Measurements from ENCODE around the gene PROS1. TPM values are rescaled to one million over a fixed set of nuclear protein-coding genes. Genes with fewer than 3 reads are reported as not detected.

Gene PROS1
- total RNA-seq, 1 donor from 2014 or later = 19.3 TPM

DNA sequence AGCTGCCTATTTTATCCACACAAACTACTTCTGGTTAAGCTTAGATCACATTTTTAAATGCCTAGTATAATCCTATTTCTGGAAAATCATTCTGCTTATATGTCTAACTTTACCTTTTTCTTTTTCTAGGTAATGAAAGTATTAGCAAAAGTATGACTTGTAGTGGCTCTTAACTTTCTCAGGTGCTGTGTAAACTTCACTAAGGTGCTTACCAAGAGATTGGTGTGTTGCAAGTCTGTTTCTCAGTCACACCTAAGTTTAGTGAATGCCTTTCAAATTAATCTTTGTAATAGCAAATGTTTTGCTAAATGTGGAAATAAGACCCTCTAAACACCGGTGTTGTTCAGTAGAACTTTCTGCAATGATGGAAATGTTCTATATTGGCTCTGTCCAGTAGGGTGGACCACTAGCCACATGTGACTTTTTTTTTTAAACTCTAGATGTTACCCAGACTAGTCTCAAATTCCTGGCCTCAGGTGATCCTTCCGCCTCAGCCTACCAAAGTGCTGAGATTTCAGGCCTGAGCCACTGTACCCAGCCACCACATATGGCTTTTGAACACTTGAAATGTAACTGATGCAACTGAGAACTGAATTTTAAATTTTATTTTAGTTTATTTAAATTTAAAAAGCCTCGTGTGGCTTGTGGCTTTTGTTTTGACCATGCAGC lies 28.3 kb upstream of the PROS1 start:
- no peaks in the 10 kb centered on the region for H3K9me3 ChIP-seq (ENCODE audit: control insufficient read depth in 3 of 3, low read length in 3 of 3)
- no peak overlapping the region for H3K4me3 ChIP-seq (ENCODE audit: low read length in 3 of 3)
- H3K9ac ChIP-seq (ENCODE audit: low read depth in 1 of 3, low read length in 3 of 3) = no peak overlapping the region
- no peaks in the 10 kb centered on the region for H3K36me3 ChIP-seq (ENCODE audit: control insufficient read depth in 3 of 3, insufficient read depth in 3 of 3, low read length in 3 of 3)
- no peak overlapping the region for H3K27ac ChIP-seq (ENCODE audit: low read depth, low read length)
- H3K27me3 ChIP-seq (ENCODE audit: control insufficient read depth in 3 of 3, insufficient read depth in 3 of 3, low read length in 3 of 3) = no peaks in the 10 kb centered on the region
- H3K4me1 ChIP-seq (ENCODE audit: control insufficient read depth in 3 of 3, insufficient read depth in 3 of 3, low read length in 3 of 3) = no peaks in the 10 kb centered on the region

DNA sequence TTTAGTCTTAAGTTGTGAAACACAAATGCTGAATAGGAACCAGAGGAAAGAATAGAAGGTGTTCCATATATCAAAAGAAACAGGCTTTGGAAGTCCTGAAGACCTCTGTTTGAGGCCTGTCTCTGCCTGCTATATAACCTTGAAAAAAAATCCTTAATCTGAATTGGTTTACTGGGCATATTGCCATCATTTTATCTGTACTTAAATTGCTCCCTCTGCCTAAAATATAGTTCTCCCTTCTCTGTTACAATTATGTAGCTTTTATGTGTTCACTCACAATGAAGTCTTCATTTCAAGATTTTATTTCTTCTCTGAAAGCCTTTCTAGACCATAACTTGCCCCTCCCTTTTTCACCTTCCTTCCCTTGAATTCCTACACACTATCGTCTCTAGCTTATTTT lies 27.5 kb upstream of the PROS1 start:
- no peak overlapping the region for H3K4me3 ChIP-seq (ENCODE audit: low read length in 3 of 3)
- H3K9me3 ChIP-seq (ENCODE audit: control insufficient read depth in 3 of 3, low read length in 3 of 3) = no peaks in the 10 kb centered on the region
- no peak overlapping the region for H3K27ac ChIP-seq (ENCODE audit: low read depth, low read length)
- H3K4me1 ChIP-seq (ENCODE audit: control insufficient read depth in 3 of 3, insufficient read depth in 3 of 3, low read length in 3 of 3) = no peaks in the 10 kb centered on the region
- H3K27me3 ChIP-seq (ENCODE audit: control insufficient read depth in 3 of 3, insufficient read depth in 3 of 3, low read length in 3 of 3) = no peaks in the 10 kb centered on the region
- H3K36me3 ChIP-seq (ENCODE audit: control insufficient read depth in 3 of 3, insufficient read depth in 3 of 3, low read length in 3 of 3) = no peaks in the 10 kb centered on the region
- H3K9ac ChIP-seq (ENCODE audit: low read depth in 1 of 3, low read length in 3 of 3) = no peak overlapping the region

DNA sequence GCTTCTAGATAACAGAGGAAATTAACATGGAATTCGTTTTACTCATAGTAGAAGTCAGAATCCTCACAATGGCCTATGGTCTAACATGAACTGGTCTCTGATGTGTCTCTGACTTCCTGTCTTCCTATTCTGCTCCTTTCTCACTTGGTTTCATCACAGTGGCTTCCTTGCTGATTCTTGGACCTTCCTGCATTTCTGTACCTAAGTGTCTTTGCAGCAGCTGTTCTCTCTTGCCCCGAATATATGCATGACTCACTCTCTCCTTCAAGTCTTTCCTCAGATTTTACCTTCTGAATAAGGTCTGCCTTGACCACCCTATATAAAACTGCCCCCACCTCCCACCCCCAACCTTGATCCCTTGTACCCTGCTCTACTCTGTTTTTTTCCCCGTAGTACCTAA lies 20.4 kb upstream of the PROS1 start:
- Histone ChIP-seq H3K9ac (ENCODE audit: low read depth in 1 of 3, low read length in 3 of 3) (no peak overlapping the region), H3K27me3 (ENCODE audit: control insufficient read depth in 3 of 3, insufficient read depth in 3 of 3, low read length in 3 of 3) (no peaks in the 10 kb centered on the region), H3K4me1 (ENCODE audit: control insufficient read depth in 3 of 3, insufficient read depth in 3 of 3, low read length in 3 of 3) (no peaks in the 10 kb centered on the region), H3K9me3 (ENCODE audit: control insufficient read depth in 3 of 3, low read length in 3 of 3) (no peaks in the 10 kb centered on the region), H3K4me3 (ENCODE audit: low read length in 3 of 3) (no peak overlapping the region), H3K27ac (ENCODE audit: low read depth, low read length) (no peak overlapping the region), H3K36me3 (ENCODE audit: control insufficient read depth in 3 of 3, insufficient read depth in 3 of 3, low read length in 3 of 3) (no peaks in the 10 kb centered on the region)

GRCh38 chr3:93992207-93992606 lies 18.5 kb upstream of the PROS1 start:
- no peak overlapping the region for H3K27ac ChIP-seq (ENCODE audit: low read depth, low read length)
- H3K36me3 ChIP-seq (ENCODE audit: control insufficient read depth in 3 of 3, insufficient read depth in 3 of 3, low read length in 3 of 3) = no peaks in the 10 kb centered on the region
- H3K9ac ChIP-seq (ENCODE audit: low read depth in 1 of 3, low read length in 3 of 3) = no peak overlapping the region
- no peak overlapping the region for H3K4me3 ChIP-seq (ENCODE audit: low read length in 3 of 3)
- H3K9me3 ChIP-seq (ENCODE audit: control insufficient read depth in 3 of 3, low read length in 3 of 3) = no peaks in the 10 kb centered on the region
- no peaks in the 10 kb centered on the region for H3K27me3 ChIP-seq (ENCODE audit: control insufficient read depth in 3 of 3, insufficient read depth in 3 of 3, low read length in 3 of 3)
- H3K4me1 ChIP-seq (ENCODE audit: control insufficient read depth in 3 of 3, insufficient read depth in 3 of 3, low read length in 3 of 3) = no peaks in the 10 kb centered on the region

GRCh38 chr3:93991631-93992030 lies 17.9 kb upstream of the PROS1 start:
- H3K9me3 ChIP-seq (ENCODE audit: control insufficient read depth in 3 of 3, low read length in 3 of 3) = no peaks in the 10 kb centered on the region
- no peak overlapping the region for H3K4me3 ChIP-seq (ENCODE audit: low read length in 3 of 3)
- H3K36me3 ChIP-seq (ENCODE audit: control insufficient read depth in 3 of 3, insufficient read depth in 3 of 3, low read length in 3 of 3) = no peaks in the 10 kb centered on the region
- H3K9ac ChIP-seq (ENCODE audit: low read depth in 1 of 3, low read length in 3 of 3) = no peak overlapping the region
- H3K27me3 ChIP-seq (ENCODE audit: control insufficient read depth in 3 of 3, insufficient read depth in 3 of 3, low read length in 3 of 3) = no peaks in the 10 kb centered on the region
- H3K4me1 ChIP-seq (ENCODE audit: control insufficient read depth in 3 of 3, insufficient read depth in 3 of 3, low read length in 3 of 3) = no peaks in the 10 kb centered on the region
- H3K27ac ChIP-seq (ENCODE audit: low read depth, low read length) = no peak overlapping the region

- no peaks in the 10 kb centered on the region for H3K27me3 ChIP-seq (ENCODE audit: control insufficient read depth in 3 of 3, insufficient read depth in 3 of 3, low read length in 3 of 3)
- H3K4me1 ChIP-seq (ENCODE audit: control insufficient read depth in 3 of 3, insufficient read depth in 3 of 3, low read length in 3 of 3) = no peaks in the 10 kb centered on the region
- no peak overlapping the region for H3K27ac ChIP-seq (ENCODE audit: low read depth, low read length)
- H3K9ac ChIP-seq (ENCODE audit: low read depth in 1 of 3, low read length in 3 of 3) = no peak overlapping the region
- no peaks in the 10 kb centered on the region for H3K36me3 ChIP-seq (ENCODE audit: control insufficient read depth in 3 of 3, insufficient read depth in 3 of 3, low read length in 3 of 3)
- no peaks in the 10 kb centered on the region for H3K9me3 ChIP-seq (ENCODE audit: control insufficient read depth in 3 of 3, low read length in 3 of 3)
- no peak overlapping the region for H3K4me3 ChIP-seq (ENCODE audit: low read length in 3 of 3)
Measured at GRCh38 chr3:93989241-93989640, 15.5 kb upstream of the PROS1 start.

DNA sequence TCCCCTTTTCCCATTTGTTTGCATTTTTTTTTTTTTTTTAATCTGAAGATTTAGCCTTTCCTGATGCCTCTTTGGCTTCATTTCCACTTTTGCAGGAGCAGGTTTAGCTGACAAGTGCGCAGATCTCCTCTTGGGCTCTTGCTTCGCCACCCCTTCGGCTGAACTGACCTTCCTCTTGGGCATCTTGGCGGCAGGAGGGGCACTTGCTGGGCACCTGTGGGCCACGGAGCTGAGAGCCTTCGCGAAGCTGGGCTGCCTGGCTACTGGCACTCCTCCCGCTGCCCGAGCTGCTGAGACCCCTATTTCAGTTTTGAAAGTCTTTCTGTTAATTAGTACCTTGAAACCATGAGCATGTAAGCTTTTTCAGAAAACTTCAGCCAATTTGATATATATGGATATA lies 15.1 kb upstream of the PROS1 start:
- no peaks in the 10 kb centered on the region for H3K9me3 ChIP-seq (ENCODE audit: control insufficient read depth in 3 of 3, low read length in 3 of 3)
- no peaks in the 10 kb centered on the region for H3K36me3 ChIP-seq (ENCODE audit: control insufficient read depth in 3 of 3, insufficient read depth in 3 of 3, low read length in 3 of 3)
- no peaks in the 10 kb centered on the region for H3K27me3 ChIP-seq (ENCODE audit: control insufficient read depth in 3 of 3, insufficient read depth in 3 of 3, low read length in 3 of 3)
- no peak overlapping the region for H3K4me3 ChIP-seq (ENCODE audit: low read length in 3 of 3)
- H3K27ac ChIP-seq (ENCODE audit: low read depth, low read length) = no peak overlapping the region
- H3K9ac ChIP-seq (ENCODE audit: low read depth in 1 of 3, low read length in 3 of 3) = no peak overlapping the region
- H3K4me1 ChIP-seq (ENCODE audit: control insufficient read depth in 3 of 3, insufficient read depth in 3 of 3, low read length in 3 of 3) = no peaks in the 10 kb centered on the region

- Histone ChIP-seq H3K27ac (ENCODE audit: low read depth, low read length) (no peak overlapping the region), H3K4me1 (ENCODE audit: control insufficient read depth in 3 of 3, insufficient read depth in 3 of 3, low read length in 3 of 3) (no peaks in the 10 kb centered on the region), H3K27me3 (ENCODE audit: control insufficient read depth in 3 of 3, insufficient read depth in 3 of 3, low read length in 3 of 3) (no peaks in the 10 kb centered on the region), H3K4me3 (ENCODE audit: low read length in 3 of 3) (no peak overlapping the region), H3K36me3 (ENCODE audit: control insufficient read depth in 3 of 3, insufficient read depth in 3 of 3, low read length in 3 of 3) (no peaks in the 10 kb centered on the region), H3K9ac (ENCODE audit: low read depth in 1 of 3, low read length in 3 of 3) (no peak overlapping the region), H3K9me3 (ENCODE audit: control insufficient read depth in 3 of 3, low read length in 3 of 3) (no peaks in the 10 kb centered on the region)
Measured at GRCh38 chr3:93988283-93988682, 14.6 kb upstream of the PROS1 start.

DNA sequence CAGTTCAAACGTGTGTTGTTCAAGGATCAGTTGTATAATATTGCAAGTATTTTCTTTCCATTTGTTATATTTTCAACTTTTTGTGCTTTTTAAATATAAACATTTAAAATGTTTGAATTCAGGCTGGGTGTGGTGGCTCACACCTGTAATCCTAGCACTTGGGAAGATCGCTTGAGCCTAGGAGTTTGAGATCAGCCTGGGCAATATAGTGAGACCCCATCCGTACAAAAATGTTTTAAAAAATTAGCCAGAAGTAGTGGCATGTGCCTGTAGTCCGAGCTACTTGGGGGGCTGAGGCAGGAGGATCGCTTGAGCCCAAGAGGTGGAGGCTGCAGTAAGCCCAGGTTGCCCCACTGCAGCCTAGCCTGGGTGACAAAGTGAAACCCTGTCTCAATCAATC lies 10.9 kb upstream of the PROS1 start:
- H3K27me3 ChIP-seq (ENCODE audit: control insufficient read depth in 3 of 3, insufficient read depth in 3 of 3, low read length in 3 of 3) = no peaks in the 10 kb centered on the region
- no peak overlapping the region for H3K9ac ChIP-seq (ENCODE audit: low read depth in 1 of 3, low read length in 3 of 3)
- no peaks in the 10 kb centered on the region for H3K9me3 ChIP-seq (ENCODE audit: control insufficient read depth in 3 of 3, low read length in 3 of 3)
- H3K4me1 ChIP-seq (ENCODE audit: control insufficient read depth in 3 of 3, insufficient read depth in 3 of 3, low read length in 3 of 3) = peaks cover 5 to 8% (median 7%) of the 10 kb centered on the region in 3 donors
- H3K27ac ChIP-seq (ENCODE audit: low read depth, low read length) = no peak overlapping the region
- H3K4me3 ChIP-seq (ENCODE audit: low read length in 3 of 3) = no peak overlapping the region
- no peaks in the 10 kb centered on the region for H3K36me3 ChIP-seq (ENCODE audit: control insufficient read depth in 3 of 3, insufficient read depth in 3 of 3, low read length in 3 of 3)

GRCh38 chr3:93983408-93983807 lies 9.7 kb upstream of the PROS1 start:
- Histone ChIP-seq H3K9ac (ENCODE audit: low read depth in 1 of 3, low read length in 3 of 3) (no peak overlapping the region), H3K9me3 (ENCODE audit: control insufficient read depth in 3 of 3, low read length in 3 of 3) (no peaks in the 10 kb centered on the region), H3K27ac (ENCODE audit: low read depth, low read length) (no peak overlapping the region), H3K4me3 (ENCODE audit: low read length in 3 of 3) (no peak overlapping the region), H3K4me1 (ENCODE audit: control insufficient read depth in 3 of 3, insufficient read depth in 3 of 3, low read length in 3 of 3) (peaks cover 5 to 11% (median 9%) of the 10 kb centered on the region in 3 donors), H3K36me3 (ENCODE audit: control insufficient read depth in 3 of 3, insufficient read depth in 3 of 3, low read length in 3 of 3) (no peaks in the 10 kb centered on the region), H3K27me3 (ENCODE audit: control insufficient read depth in 3 of 3, insufficient read depth in 3 of 3, low read length in 3 of 3) (no peaks in the 10 kb centered on the region)

Measured in skeletal muscle tissue (tissue), 4 donors.